ENCODE measurements around the gene SLC25A10. TPM values are rescaled to one million over a fixed set of nuclear protein-coding genes. Genes with fewer than 3 reads are reported as not detected.
A peak's percentile ranks its signal among the peaks of the same experiment; 100 is the strongest.

Gene SLC25A10
- total RNA-seq, 1 donor from 2014 or later = 23.7 TPM

GRCh38 chr17:81725439-81725838 lies 13.4 kb downstream of the SLC25A10 start:
- Histone ChIP-seq H3K4me3 (ENCODE audit: low read depth, low read length) (no peak overlapping the region), H3K36me3 (ENCODE audit: control insufficient read depth, insufficient read depth, low read length) (no peaks in the 10 kb centered on the region), H3K27me3 (ENCODE audit: control insufficient read depth, insufficient read depth, low read length) (peaks cover 3% of the 10 kb centered on the region)
- DNase-seq (ENCODE audit: low read depth) = no peak
- TF ChIP-seq CTCF (IDR thresholded peaks at IDR 0.05; ENCODE audit: insufficient read depth, low read length, poor library complexity, severe bottlenecking) = no peak

GRCh38 chr17:81726004-81726403 lies 13.9 kb downstream of the SLC25A10 start:
- Histone ChIP-seq H3K4me3 (ENCODE audit: low read depth, low read length) (no peak overlapping the region), H3K36me3 (ENCODE audit: control insufficient read depth, insufficient read depth, low read length) (no peaks in the 10 kb centered on the region), H3K27me3 (ENCODE audit: control insufficient read depth, insufficient read depth, low read length) (peaks cover 8% of the 10 kb centered on the region)
- no peak for DNase-seq (ENCODE audit: low read depth)
- TF ChIP-seq CTCF (IDR thresholded peaks at IDR 0.05; ENCODE audit: insufficient read depth, low read length, poor library complexity, severe bottlenecking) = no peak

DNA sequence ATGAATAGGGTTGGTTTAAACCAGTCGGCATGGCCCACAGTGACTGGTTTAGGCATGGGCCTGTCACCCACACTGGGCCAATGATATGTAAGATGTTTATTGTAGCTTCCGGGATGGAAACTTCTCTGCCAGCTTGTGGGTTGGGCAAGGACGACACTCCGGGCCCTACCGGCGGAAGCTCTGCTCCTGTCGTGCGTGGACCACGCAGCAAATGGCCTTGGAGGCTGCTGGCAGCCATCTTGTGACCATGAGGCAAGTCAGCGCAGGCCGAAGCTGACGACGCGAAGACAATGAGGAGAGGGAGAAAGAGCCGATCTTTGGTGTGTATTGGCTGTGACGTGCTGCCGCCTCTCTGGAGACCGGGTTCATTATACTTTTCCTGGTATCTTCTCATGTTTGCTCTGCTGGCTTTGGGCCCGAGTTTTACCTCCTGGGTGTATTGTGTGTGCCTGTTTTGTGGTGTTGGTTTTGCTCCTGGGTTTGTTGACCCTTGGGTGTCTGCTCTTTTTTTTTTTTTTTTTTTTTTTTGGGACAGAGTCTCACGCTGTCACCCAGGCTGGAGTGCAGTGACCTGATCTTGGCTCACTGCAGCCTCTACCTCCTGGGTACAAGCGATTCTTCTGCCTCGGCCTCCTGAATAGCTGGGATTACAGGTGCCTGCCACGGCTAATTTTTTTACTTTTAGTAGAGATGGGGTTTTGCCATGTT lies 15.4 kb downstream of the SLC25A10 start:
- Histone ChIP-seq H3K36me3 (ENCODE audit: control insufficient read depth, insufficient read depth, low read length) (no peaks in the 10 kb centered on the region), H3K4me3 (ENCODE audit: low read depth, low read length) (no peak overlapping the region), H3K27me3 (ENCODE audit: control insufficient read depth, insufficient read depth, low read length) (peaks cover 14% of the 10 kb centered on the region)
- no peak for TF ChIP-seq CTCF (IDR thresholded peaks at IDR 0.05; ENCODE audit: insufficient read depth, low read length, poor library complexity, severe bottlenecking)
- DNase-seq (ENCODE audit: low read depth) = no peak

DNA sequence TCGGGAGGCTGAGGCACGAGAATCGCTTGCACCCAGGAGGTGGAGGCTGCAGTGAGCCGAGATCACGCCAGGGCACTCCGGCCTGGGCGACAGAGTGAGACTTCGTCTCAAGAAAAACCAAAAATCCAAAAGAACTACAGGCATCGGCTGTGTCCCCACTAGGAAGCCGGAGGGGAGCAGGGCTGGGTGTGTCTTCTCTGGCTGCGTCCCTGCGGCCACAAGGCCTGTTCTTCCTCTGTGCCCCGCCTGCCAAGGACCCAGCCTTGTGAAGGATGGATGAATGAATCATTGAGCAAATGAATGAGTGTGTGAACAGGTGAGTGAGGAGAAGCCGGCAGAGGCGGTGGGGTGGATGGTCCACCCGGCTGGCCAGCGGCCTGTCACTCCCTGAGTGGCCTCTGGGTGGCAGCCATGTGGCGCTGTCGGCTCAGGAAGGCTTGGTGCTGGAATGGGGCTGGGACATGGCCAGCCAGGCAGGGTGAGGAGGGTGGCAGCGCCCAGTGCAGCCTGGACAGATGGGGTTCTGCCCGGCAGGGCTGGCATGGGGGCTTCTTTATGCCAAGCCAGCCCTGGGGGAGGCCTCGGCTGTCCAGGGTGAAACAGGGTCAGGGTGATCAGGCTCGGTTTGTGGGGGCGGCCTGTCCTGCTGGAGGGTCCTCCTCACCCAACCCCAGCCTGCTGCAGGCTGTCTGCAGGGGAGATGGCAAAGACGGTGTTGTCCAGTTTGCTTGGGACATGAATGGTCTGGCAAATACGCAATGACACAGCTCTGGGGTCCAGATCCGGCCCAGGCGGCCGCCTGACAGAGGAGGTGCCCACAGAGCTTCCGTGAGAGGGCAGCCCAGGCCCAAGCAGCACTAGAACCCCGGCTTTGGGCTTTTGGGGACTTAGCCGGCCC lies 21.7 kb downstream of the SLC25A10 start:
- Histone ChIP-seq H3K36me3 (ENCODE audit: control insufficient read depth, insufficient read depth, low read length) (no peaks in the 10 kb centered on the region), H3K27me3 (ENCODE audit: control insufficient read depth, insufficient read depth, low read length) (peaks cover 30% of the 10 kb centered on the region), H3K4me3 (ENCODE audit: low read depth, low read length) (no peak overlapping the region)
- DNase-seq (ENCODE audit: low read depth) = no peak
- TF ChIP-seq CTCF (IDR thresholded peaks at IDR 0.05; ENCODE audit: insufficient read depth, low read length, poor library complexity, severe bottlenecking) = peak; percentile 92

DNA sequence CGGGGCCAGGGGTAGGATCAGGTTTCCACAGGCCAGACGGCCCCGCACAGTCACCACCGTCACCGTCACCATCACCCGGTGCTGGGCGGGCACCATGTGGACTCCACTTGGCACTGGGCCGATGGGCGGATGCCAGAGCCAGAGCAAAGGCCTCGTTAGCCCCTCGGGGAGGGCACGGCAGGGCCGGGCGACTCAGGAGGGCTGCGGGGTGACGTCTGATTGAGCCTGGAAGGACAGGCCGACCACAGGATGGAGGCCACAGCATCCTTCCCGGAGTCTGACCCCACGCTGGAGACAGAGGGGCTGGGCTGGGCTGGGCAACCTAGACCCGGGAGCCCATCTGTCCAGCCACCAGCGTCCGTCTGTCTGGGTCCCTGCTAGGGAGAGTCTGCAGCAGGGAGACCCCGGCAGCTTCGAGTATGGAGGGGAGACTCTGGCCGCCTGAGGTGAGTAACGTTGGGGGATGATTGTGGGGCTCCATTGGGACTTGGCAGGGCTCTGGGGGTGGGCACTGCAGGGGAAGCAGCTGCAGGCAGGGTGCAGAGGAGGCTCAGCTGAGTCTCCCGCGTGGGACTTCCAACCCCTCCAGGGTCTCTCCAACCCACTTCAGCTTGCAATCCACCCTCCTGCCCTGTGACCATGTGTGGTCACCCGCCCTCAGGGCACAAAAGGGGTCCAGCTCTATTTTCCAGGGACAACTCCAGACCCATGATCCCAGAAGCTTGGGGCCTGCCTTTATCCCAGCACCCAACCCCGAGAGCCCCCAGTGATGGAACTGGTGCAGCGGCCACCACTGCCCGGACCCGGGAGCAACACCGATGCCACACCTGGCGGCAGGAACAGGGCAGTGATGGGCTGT lies 22.6 kb downstream of the SLC25A10 start:
- Histone ChIP-seq H3K27me3 (ENCODE audit: control insufficient read depth, insufficient read depth, low read length) (peaks cover 30% of the 10 kb centered on the region), H3K36me3 (ENCODE audit: control insufficient read depth, insufficient read depth, low read length) (no peaks in the 10 kb centered on the region), H3K4me3 (ENCODE audit: low read depth, low read length) (no peak overlapping the region)
- no peak for DNase-seq (ENCODE audit: low read depth)
- no peak for TF ChIP-seq CTCF (IDR thresholded peaks at IDR 0.05; ENCODE audit: insufficient read depth, low read length, poor library complexity, severe bottlenecking)

Measured in kidney epithelial cell (primary cell).